IMR-90 (cell line): ENCODE data around the gene FBXO9. TPM values are rescaled to one million over a fixed set of nuclear protein-coding genes. Genes with fewer than 3 reads are reported as not detected.

ENCODE experiments used
- ATAC-seq: fragments of 200-7000 bp; cut with Tn5 transposase; 2 replicates; pipeline ENCODE4 v1.9.1; 2020; ENCODE audit warnings: low read depth, mild to moderate bottlenecking, moderate library complexity
- BruUV-seq: library from RNA; stranded (reverse); fragments of 400-500 nt; replicated peaks from 2 replicates; lab custom pipeline; 2021; lab: Mats Ljungman, UMichigan
- CTCF ChIA-PET: fragments of 300-600 bp; formaldehyde crosslinking; extraction: SDS; loops from one replicate; lab custom pipeline; 2021; ENCODE audit warnings: antibody characterized with exemption; lab: Yijun Ruan, JAX
- POLR2A ChIA-PET: fragments of 300-600 bp; sonication (Branson Sonifier 250); formaldehyde crosslinking; loops from one replicate; lab custom pipeline; 2022; ENCODE audit warnings: antibody characterized with exemption; ENCODE audit not compliant: unreplicated experiment; lab: Charles Lee
- DNase-seq: peaks from one replicate; pipeline ENCODE4 v3.0.0; 2013
- H2AFZ ChIP-seq: replicated peaks from 2 replicates; pipeline ENCODE3; 2013; ENCODE audit warnings: low read length, mild to moderate bottlenecking; ENCODE audit not compliant: poor library complexity
- H2AK5ac ChIP-seq: 2 replicates; pipeline ENCODE4 v1.6.1; 2013; ENCODE audit warnings: low read depth, low read length, inconsistent platforms
- H2AK9ac ChIP-seq: replicated peaks from 2 replicates; pipeline ENCODE3; 2013; ENCODE audit warnings: mild to moderate bottlenecking, low read depth, low read length, moderate library complexity; ENCODE audit not compliant: poor library complexity
- H2BK120ac ChIP-seq: 2 replicates; pipeline ENCODE4 v1.6.1; 2013; ENCODE audit warnings: low read depth, low read length, inconsistent platforms
- H2BK15ac ChIP-seq: 3 replicates; pipeline ENCODE4 v1.6.1; 2013; ENCODE audit warnings: low read depth, low read length, inconsistent platforms
- H2BK20ac ChIP-seq: 2 replicates; pipeline ENCODE4 v1.6.1; 2013; ENCODE audit warnings: low read depth, mild to moderate bottlenecking, inconsistent platforms, low read length, moderate library complexity
- H2BK5ac ChIP-seq: 2 replicates; pipeline ENCODE4 v1.6.1; 2013; ENCODE audit warnings: mild to moderate bottlenecking, low read depth, low read length, inconsistent platforms; ENCODE audit not compliant: poor library complexity, severe bottlenecking
- H3K14ac ChIP-seq: replicated peaks from 2 replicates; pipeline ENCODE4 v1.6.1; 2013; ENCODE audit warnings: low read depth, low read length, inconsistent platforms
- H3K18ac ChIP-seq: 2 replicates; pipeline ENCODE4 v1.6.1; 2013; ENCODE audit warnings: low read depth, low read length, control low read depth
- H3K23ac ChIP-seq: 2 replicates; pipeline ENCODE4 v1.6.1; 2013; ENCODE audit warnings: low read depth, low read length, inconsistent platforms
- H3K27ac ChIP-seq: 2 replicates; pipeline ENCODE4 v1.5.1; 2013; ENCODE audit warnings: mild to moderate bottlenecking, control low read depth, low read length; ENCODE audit not compliant: insufficient read depth
- H3K27me3 ChIP-seq: 2 replicates; pipeline ENCODE4 v1.6.1; 2013; ENCODE audit warnings: low read length; ENCODE audit not compliant: control insufficient read depth, insufficient read depth
- H3K36me3 ChIP-seq: 2 replicates; pipeline ENCODE4 v1.6.1; 2013; ENCODE audit warnings: low read length, mixed read lengths; ENCODE audit not compliant: control insufficient read depth, insufficient read depth
- H3K4ac ChIP-seq: 2 replicates; pipeline ENCODE4 v1.6.1; 2013; ENCODE audit warnings: low read depth, low read length, inconsistent platforms
- H3K4me1 ChIP-seq: 2 replicates; pipeline ENCODE4 v1.6.1; 2013; ENCODE audit warnings: low read length, mixed read lengths; ENCODE audit not compliant: control insufficient read depth, insufficient read depth
- H3K4me2 ChIP-seq: 2 replicates; pipeline ENCODE4 v1.6.1; 2013; ENCODE audit warnings: low read depth, mild to moderate bottlenecking, control low read depth, low read length, moderate library complexity
- H3K4me3 ChIP-seq: 2 replicates; pipeline ENCODE4 v1.5.1; 2013; ENCODE audit warnings: low read depth, mild to moderate bottlenecking, control low read depth, low read length, moderate library complexity; ENCODE audit not compliant: insufficient read depth
- H3K56ac ChIP-seq: 2 replicates; pipeline ENCODE4 v1.6.1; 2013; ENCODE audit warnings: low read length, inconsistent platforms; ENCODE audit not compliant: insufficient read depth; ENCODE audit errors: extremely low read depth
- H3K79me1 ChIP-seq, 2 experiments: 2 replicates each; pipeline ENCODE4 v1.6.1; 2013; ENCODE audit warnings: low read length in 2 of 2, inconsistent platforms in 1 of 2, low read depth in 1 of 2
- H3K9ac ChIP-seq: 2 replicates; pipeline ENCODE4 v1.6.1; 2013; ENCODE audit warnings: low read depth, low read length, control low read depth
- H3K9me1 ChIP-seq: 2 replicates; pipeline ENCODE4 v1.6.1; 2013; ENCODE audit warnings: low read length, inconsistent platforms; ENCODE audit not compliant: insufficient read depth
- H3K9me3 ChIP-seq: 2 replicates; pipeline ENCODE4 v1.6.1; 2013; ENCODE audit warnings: low read length; ENCODE audit not compliant: control insufficient read depth, insufficient read depth
- H4K20me1 ChIP-seq: 2 replicates; pipeline ENCODE4 v1.6.1; 2013; ENCODE audit warnings: low read length, inconsistent platforms; ENCODE audit not compliant: insufficient read depth
- H4K5ac ChIP-seq: 2 replicates; pipeline ENCODE4 v1.6.1; 2013; ENCODE audit warnings: mild to moderate bottlenecking, low read depth, low read length, control low read depth
- H4K8ac ChIP-seq, 2 experiments: 2 replicates each; pipeline ENCODE4 v1.6.1; 2013; ENCODE audit warnings: low read depth in 2 of 2, low read length in 2 of 2, control low read depth in 1 of 2, inconsistent platforms in 1 of 2
- H4K91ac ChIP-seq: 2 replicates; pipeline ENCODE4 v1.6.1; 2013; ENCODE audit warnings: low read depth, low read length, inconsistent platforms; ENCODE audit not compliant: insufficient read depth
- BHLHE40 ChIP-seq: fragments of 150-350 bp; IDR thresholded peaks from 2 replicates; pipeline ENCODE4 v1.6.1; 2016; ENCODE audit warnings: mild to moderate bottlenecking, low read depth, low read length
- CEBPB ChIP-seq: IDR thresholded peaks from 2 replicates; pipeline ENCODE4 v1.6.1; 2012; ENCODE audit warnings: low read depth, low read length, improper control_type of control experiment
- CHD1 ChIP-seq: IDR thresholded peaks from 2 replicates; pipeline ENCODE4 v1.6.1; 2012; ENCODE audit warnings: low read depth, low read length, improper control_type of control experiment
- ELK1 ChIP-seq: fragments of 150-350 bp; IDR thresholded peaks from 2 replicates; pipeline ENCODE4 v1.6.1; 2016; ENCODE audit warnings: low read depth, mild to moderate bottlenecking, low read length, moderate library complexity, borderline replicate concordance
- FOS ChIP-seq: fragments of 150-350 bp; IDR thresholded peaks from 2 replicates; pipeline ENCODE4 v1.6.1; 2016; ENCODE audit warnings: low read depth, low read length
- MAFK ChIP-seq: IDR thresholded peaks from 2 replicates; pipeline ENCODE4 v1.6.1; 2012; ENCODE audit warnings: low read depth, low read length, improper control_type of control experiment
- MAZ ChIP-seq: IDR thresholded peaks from 2 replicates; pipeline ENCODE4 v1.6.1; 2012; ENCODE audit warnings: low read depth, mild to moderate bottlenecking, low read length, improper control_type of control experiment, moderate library complexity, borderline replicate concordance
- MXI1 ChIP-seq: IDR thresholded peaks from 2 replicates; pipeline ENCODE4 v1.6.1; 2012; ENCODE audit warnings: low read depth, mild to moderate bottlenecking, low read length, moderate library complexity, borderline replicate concordance
- NFE2L2 ChIP-seq: fragments of 150-350 bp; IDR thresholded peaks from 2 replicates; pipeline ENCODE4 v1.6.1; 2016; ENCODE audit warnings: low read depth, mild to moderate bottlenecking, low read length
- POLR2A ChIP-seq: IDR thresholded peaks from 2 replicates; pipeline ENCODE4 v1.6.1; 2012; ENCODE audit warnings: mild to moderate bottlenecking, low read depth, low read length
- RAD21 ChIP-seq: IDR thresholded peaks from 2 replicates; pipeline ENCODE4 v1.6.1; 2012; ENCODE audit warnings: low read length, improper control_type of control experiment
- RCOR1 ChIP-seq: IDR thresholded peaks from 2 replicates; pipeline ENCODE4 v1.6.1; 2012; ENCODE audit warnings: mild to moderate bottlenecking, low read length, improper control_type of control experiment; ENCODE audit not compliant: insufficient replicate concordance
- RFX5 ChIP-seq: IDR thresholded peaks from 2 replicates; pipeline ENCODE4 v1.8.0; 2012; ENCODE audit warnings: low read depth, mild to moderate bottlenecking, low read length, moderate library complexity
- SMC3 ChIP-seq: fragments of 150-350 bp; IDR thresholded peaks from 2 replicates; pipeline ENCODE4 v1.6.1; 2016; ENCODE audit warnings: low read depth, mild to moderate bottlenecking, antibody characterized with exemption, low read length, moderate library complexity
- WGBS, 2 experiments: methylation state at CpG; one replicate each; pipeline versions ENCODE4 v1.1.5 to v1.1.7; 2013; ENCODE audit warnings: missing lambda C conversion rate in 2 of 2; ENCODE audit not compliant: insufficient read length in 1 of 2; ENCODE audit errors: extremely low coverage in 2 of 2; 5-methylcytosine and 5-hydroxymethylcytosine counted together
- dilution Hi-C: fragments of 300-500 bp; cut with HindIII; formaldehyde crosslinking; loops from one replicate; pipeline ENCODE4 v1.14.3; 2018; ENCODE audit warnings: low sequenced_read_pairs; ENCODE audit not compliant: unreplicated experiment
- in situ Hi-C: fragments of 300-500 bp; cut with MboI; formaldehyde crosslinking; loops from 3 replicates; pipeline ENCODE4 v1.14.3; 2019; ENCODE audit warnings: low sequenced_read_pairs, inconsistent platforms, mixed read lengths
- intact Hi-C: fragments of 100-400 bp; cut with micrococcal nuclease; formaldehyde crosslinking; loops from 2 replicates; pipeline ENCODE4 v1.10.0; 2022
- polyA plus RNA-seq, 3 experiments: library from polyadenylated mRNA; depleted of rRNA; stranded (reverse); fragments of >200 nt; gene quantifications; 2 replicates each; pipeline ENCODE4 v1.2.3, GENCODE V29; 2012; ENCODE audit warnings: low replicate concordance in 1 of 3
- total RNA-seq: library from RNA; depleted of rRNA; stranded (reverse); fragments of >200 nt; gene quantifications from 2 replicates; pipeline ENCODE4 v1.2.3, GENCODE V29; 2012
- TF ChIP-seq, protein P1 (sequence below): fragments of 150-350 bp; IDR thresholded peaks from 2 replicates; pipeline ENCODE4 v1.6.1; 2017; ENCODE audit warnings: mild to moderate bottlenecking, antibody characterized with exemption, low read length, low read depth

The FBXO9 gene
- total and polyA plus RNA-seq, 2 of the 4 experiments (the other 2 are of a cell fraction): 49.6 to 65.9 TPM

DNA sequence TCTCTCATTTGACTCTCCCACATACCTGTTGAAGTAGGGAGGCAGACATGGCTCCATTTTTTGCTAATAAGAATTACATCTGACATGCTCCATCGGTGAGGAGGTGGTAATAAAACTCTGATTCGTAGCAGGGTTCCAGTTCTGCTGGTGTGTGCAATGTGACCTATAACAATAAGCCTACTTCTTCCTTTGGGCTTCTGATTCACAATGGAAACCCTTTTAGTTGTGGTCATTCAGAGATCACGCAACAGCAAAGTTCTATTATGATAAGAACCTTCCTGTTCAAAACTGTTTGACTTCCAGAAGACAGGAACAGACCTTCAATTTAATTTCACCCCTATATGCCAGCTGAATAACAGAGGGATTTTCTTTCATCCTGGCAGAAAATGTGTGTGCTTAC, 38.7 kb upstream of the FBXO9 start:
- no peak overlapping the region for H3K4me3 ChIP-seq
- ATAC-seq (no peak), DNase-seq (no peak)
- H3K56ac ChIP-seq: no peak overlapping the region
- no peak overlapping the region for H4K5ac ChIP-seq
- H3K4me1 ChIP-seq: no peaks in the 10 kb centered on the region
- CTCF ChIA-PET: no interaction called here
- H3K9ac ChIP-seq: no peak overlapping the region
- H4K91ac ChIP-seq: no peak overlapping the region
- H3K9me1 ChIP-seq: no peaks in the 10 kb centered on the region
- H2BK5ac ChIP-seq: no peak overlapping the region
- no peak overlapping the region for H3K4ac ChIP-seq
- POLR2A ChIA-PET: no interaction called here
- H3K79me1 ChIP-seq: no peaks in the 10 kb centered on the region
- no peak overlapping the region for H3K27ac ChIP-seq
- no peak overlapping the region for H3K18ac ChIP-seq
- in situ Hi-C loops: no loop called here
- H2BK15ac ChIP-seq: no peak overlapping the region
- H3K23ac ChIP-seq: no peak overlapping the region
- intact Hi-C loops: no loop called here
- peaks cover 17% of the 10 kb centered on the region; the same call in 1 of the 2 replicates for H3K36me3 ChIP-seq
- no CpG with 5 or more reads among the region's 3 CpGs for WGBS, 2 experiments
- no peak overlapping the region for H3K4me2 ChIP-seq
- dilution Hi-C loops: no loop called here
- no peak overlapping the region for H2BK120ac ChIP-seq
- TF ChIP-seq MXI1 (no peak), RFX5 (no peak), ELK1 (no peak), MAFK (no peak), POLR2A (no peak), BHLHE40 (no peak), RCOR1 (no peak), FOS (no peak), CEBPB (no peak), SMC3 (no peak), MAZ (no peak), RAD21 (no peak), NFE2L2 (no peak), CHD1 (no peak)
- TF ChIP-seq, protein P1, sequence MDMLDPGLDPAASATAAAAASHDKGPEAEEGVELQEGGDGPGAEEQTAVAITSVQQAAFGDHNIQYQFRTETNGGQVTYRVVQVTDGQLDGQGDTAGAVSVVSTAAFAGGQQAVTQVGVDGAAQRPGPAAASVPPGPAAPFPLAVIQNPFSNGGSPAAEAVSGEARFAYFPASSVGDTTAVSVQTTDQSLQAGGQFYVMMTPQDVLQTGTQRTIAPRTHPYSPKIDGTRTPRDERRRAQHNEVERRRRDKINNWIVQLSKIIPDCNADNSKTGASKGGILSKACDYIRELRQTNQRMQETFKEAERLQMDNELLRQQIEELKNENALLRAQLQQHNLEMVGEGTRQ: no peak
- H4K8ac ChIP-seq: no peak overlapping the region
- H2AK5ac ChIP-seq: no peak overlapping the region
- no peak overlapping the region for H2AK9ac ChIP-seq
- no peak overlapping the region for H2AFZ ChIP-seq
- H2BK20ac ChIP-seq: no peak overlapping the region
- no TSS peak for BruUV-seq
- no peak overlapping the region for H3K14ac ChIP-seq
- no peaks in the 10 kb centered on the region for H3K27me3 ChIP-seq
- H4K20me1 ChIP-seq: no peaks in the 10 kb centered on the region
- H3K9me3 ChIP-seq: no peaks in the 10 kb centered on the region
